ENCODE results near the gene OPCML. TPM values are rescaled to one million over a fixed set of nuclear protein-coding genes. Genes with fewer than 3 reads are reported as not detected.

The OPCML gene
- total RNA-seq, 1 donor from 2014 or later = not detected

DNA sequence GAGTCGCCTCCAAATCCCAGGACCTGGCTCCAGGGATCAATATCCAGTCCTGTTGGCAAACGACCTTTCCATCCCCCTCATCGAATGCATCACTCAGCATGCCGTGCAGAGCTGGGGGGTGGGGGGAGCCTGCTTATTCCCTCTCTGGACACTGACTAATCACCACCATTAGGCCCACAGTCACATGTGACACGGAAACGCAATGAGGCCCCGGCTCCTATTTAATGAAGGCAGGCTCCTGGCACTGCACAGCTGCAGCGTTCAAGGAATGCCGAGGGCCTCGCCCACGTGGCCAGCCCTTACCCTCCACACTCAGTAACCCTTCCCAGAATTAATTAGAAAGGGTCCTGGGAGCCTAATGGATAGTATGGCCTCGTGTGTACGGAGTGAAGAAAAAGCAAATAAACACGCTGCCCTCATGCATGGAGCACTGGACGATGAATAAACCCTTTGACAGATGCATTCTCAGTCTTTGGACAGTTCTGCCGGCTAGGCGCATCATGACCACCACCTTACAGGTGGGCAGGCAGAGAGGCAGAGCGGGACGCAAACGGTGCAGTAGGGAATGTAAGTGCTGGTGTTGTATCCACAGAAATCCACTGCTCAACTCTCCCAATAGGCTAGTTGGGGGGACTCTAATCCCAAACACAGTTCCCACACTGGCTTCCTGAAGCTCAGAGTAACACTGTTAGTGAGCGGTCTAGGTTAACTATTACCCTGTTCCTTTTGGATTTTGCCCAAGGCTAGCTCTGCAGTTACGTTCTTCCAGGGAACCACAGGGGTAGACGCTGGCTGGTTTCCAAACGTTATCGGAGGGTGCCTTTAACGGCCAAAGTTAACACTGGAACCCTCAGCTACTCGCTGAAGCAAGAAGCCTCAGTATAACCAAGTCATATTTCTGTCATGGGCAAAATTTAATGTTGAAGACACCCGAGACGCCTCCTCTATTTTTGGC, 490.1 kb downstream of the OPCML start:
- Histone ChIP-seq H3K4me3 (no peak overlapping the region), H3K27me3 (no peaks in the 10 kb centered on the region)
- intact Hi-C loops (cut with DNase I) = no loop called here

DNA sequence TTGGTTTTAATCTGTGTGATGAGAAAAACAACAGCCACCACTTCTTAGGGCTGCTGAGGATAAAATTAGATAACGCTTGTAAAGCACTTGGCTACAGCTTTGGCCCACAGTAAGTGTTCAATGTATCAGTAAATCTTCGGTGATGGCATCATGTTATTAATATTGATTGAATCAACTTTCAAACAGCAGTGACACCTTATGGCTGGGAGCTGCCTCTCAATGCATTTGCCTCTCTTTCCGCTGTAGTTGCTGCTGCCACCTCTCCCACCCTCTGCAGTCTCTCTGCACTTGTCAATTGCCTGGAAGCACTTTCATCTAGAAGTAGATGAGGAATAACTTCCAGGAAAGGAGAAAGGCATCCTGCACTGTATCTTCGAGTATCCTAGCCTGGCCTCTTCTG, 491.1 kb downstream of the OPCML start:
- Histone ChIP-seq H3K4me1 (no peaks in the 10 kb centered on the region), H3K27me3 (no peaks in the 10 kb centered on the region), H3K4me3 (no peak overlapping the region), H3K9me3 (no peaks in the 10 kb centered on the region), H3K27ac (no peak overlapping the region), H3K36me3 (no peaks in the 10 kb centered on the region)
- intact Hi-C loops (cut with DNase I) = no loop called here
- no peak for DNase-seq (ENCODE audit: extremely low spot score in 2 of 2)
- no peak for TF ChIP-seq CTCF (IDR thresholded peaks at IDR 0.05)
- TF ChIP-seq POLR2AphosphoS5 (IDR thresholded peaks at IDR 0.05; ENCODE audit: insufficient read depth in 1 of 2, low read depth in 1 of 2) = no peak
- TF ChIP-seq POLR2A (IDR thresholded peaks at IDR 0.05) = no peak

More for the DNA sequence above, 490.1 kb downstream of the OPCML start:
- TF ChIP-seq CTCF (IDR thresholded peaks at IDR 0.05) (no peak), POLR2AphosphoS5 (IDR thresholded peaks at IDR 0.05; ENCODE audit: insufficient read depth in 1 of 2, low read depth in 1 of 2) (no peak), POLR2A (IDR thresholded peaks at IDR 0.05) (no peak)
- Histone ChIP-seq H3K36me3 (no peaks in the 10 kb centered on the region), H3K27ac (no peak overlapping the region), H3K9me3 (no peaks in the 10 kb centered on the region), H3K4me1 (no peaks in the 10 kb centered on the region)
- peak in 1 of 2 donors; percentile 52 for DNase-seq (ENCODE audit: extremely low spot score in 2 of 2)

DNA sequence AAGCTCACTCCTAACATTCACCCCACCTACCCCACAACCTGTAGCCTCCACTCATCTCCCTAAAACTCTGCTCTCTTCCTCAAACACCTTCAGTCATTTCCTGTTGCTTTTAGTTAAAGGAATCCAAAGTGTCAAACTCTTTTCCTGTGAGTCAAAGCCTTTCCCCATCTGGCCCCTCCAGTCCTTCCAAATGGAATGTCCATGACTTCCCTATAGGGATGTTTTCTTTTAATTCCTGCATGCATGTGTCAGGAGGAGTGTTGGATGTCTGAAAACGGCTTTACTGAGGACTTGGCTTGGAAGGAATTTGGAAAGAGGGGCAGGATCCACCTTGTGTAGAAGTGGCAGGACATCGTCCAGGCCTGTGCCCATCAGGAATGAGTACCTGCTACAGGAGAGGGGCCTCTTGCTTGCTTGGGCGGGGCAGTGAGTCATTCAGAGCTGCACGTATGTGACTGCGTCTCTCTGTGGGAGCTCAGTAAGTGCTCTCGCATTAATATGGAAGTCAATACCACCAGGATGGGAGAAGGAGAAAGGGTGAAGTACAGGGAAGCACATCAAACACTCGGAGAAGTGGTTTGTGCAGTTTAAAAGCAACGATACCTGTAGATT, 491.9 kb downstream of the OPCML start:
- Histone ChIP-seq H3K9me3 (no peaks in the 10 kb centered on the region), H3K4me1 (no peaks in the 10 kb centered on the region), H3K27ac (no peak overlapping the region), H3K4me3 (no peak overlapping the region), H3K36me3 (no peaks in the 10 kb centered on the region), H3K27me3 (no peaks in the 10 kb centered on the region)
- intact Hi-C loops (cut with DNase I) = no loop called here
- TF ChIP-seq POLR2AphosphoS5 (IDR thresholded peaks at IDR 0.05; ENCODE audit: insufficient read depth in 1 of 2, low read depth in 1 of 2) (no peak), POLR2A (IDR thresholded peaks at IDR 0.05) (no peak), CTCF (IDR thresholded peaks at IDR 0.05) (no peak)
- DNase-seq (ENCODE audit: extremely low spot score in 2 of 2) = no peak

DNA sequence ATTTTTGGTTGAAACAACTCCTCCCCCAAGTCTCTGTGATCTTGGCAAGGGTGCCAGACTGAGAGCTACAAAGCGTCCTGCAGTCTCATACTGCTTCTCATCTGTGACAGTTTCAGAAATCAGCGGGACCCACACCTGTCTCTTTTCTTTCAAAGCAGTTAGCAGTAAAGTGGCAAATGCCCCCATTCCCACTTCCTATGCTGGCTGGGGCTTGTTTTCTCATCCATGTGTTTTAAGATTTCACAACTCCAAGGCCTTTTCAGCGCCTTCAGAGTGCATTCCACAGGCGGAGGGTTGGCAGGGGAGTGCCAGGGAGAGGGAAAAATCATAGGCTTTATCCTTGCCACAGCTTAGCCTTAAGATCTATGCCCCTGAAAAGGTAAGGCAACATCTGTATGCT, 493.5 kb downstream of the OPCML start:
- intact Hi-C loops (cut with DNase I) = no loop called here
- H3K4me1 ChIP-seq = no peaks in the 10 kb centered on the region

More for the DNA sequence above, 493.5 kb downstream of the OPCML start:
- no peaks in the 10 kb centered on the region for H3K36me3 ChIP-seq
- H3K27me3 ChIP-seq = no peaks in the 10 kb centered on the region
- no peaks in the 10 kb centered on the region for H3K9me3 ChIP-seq
- TF ChIP-seq POLR2AphosphoS5 (IDR thresholded peaks at IDR 0.05; ENCODE audit: insufficient read depth in 1 of 2, low read depth in 1 of 2) (no peak), CTCF (IDR thresholded peaks at IDR 0.05) (no peak), POLR2A (IDR thresholded peaks at IDR 0.05) (no peak)
- H3K27ac ChIP-seq = no peak overlapping the region
- no peak for DNase-seq (ENCODE audit: extremely low spot score in 2 of 2)
- H3K4me3 ChIP-seq = no peak overlapping the region

Data from vagina (tissue), 2 donors.